Activated CD4-positive, alpha-beta T cell treated with anti-CD3 and anti-CD28 coated beads for 4 hours (primary cell): ENCODE data around the gene BSDC1.
"Not testable (repeated sequence)": the region's sequence is repeated elsewhere in the genome, so short reads cannot be mapped to it uniquely, and the experiment has no call there.

ENCODE experiments used
- DNase-seq, 2 donors: peaks; one replicate each; pipeline ENCODE4 v3.0.0-alpha.2; 2020

BSDC1 gene

DNA sequence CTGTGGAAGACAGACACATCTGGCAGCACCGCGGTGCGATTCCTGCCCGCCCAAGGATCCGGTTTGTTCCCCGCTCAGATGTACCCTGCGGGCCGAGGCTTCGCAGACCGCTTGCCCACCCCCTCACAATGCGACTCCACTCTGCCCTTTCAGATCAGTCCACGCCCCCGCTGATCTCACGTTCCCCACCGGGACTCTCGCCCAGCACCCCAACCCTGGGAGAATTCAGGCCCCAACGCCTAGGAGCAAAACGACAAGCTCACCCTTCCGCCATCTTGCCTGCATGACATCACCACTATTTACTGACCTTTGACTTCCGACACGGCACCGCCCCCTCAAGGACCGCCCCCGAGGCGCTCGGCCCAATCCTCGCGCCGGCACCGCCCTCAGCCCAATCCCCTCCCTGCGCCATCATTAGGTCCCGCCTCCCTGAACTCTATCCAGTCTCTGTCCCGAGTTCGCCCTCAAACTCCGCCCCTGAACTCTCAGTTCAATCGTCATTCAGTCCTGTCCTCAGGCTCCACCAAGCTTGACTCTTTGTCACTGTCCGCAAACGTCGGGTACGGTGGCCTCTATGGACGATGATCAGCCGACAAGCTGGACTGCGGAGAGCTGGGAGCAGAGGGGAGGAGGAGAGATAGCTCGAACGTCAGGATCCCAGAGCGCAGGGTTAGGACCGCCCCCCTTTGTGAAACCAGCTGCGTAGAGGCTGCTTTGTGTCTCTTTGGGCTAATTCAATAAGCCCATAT is at the start of gene BSDC1:
Gene BSDC1, minus strand, starts transcription at position 301 of the 749 bp plus-strand sequence. Its CDS starts 27 bp downstream, at position 274.
- peak; percentile 97 to 98 for DNase-seq

- DNase-seq, result not testable (repeated sequence)
These were observed 47.2 kb upstream of the BSDC1 start for GRCh38 chr1:32441467-32441866.

GRCh38 chr1:32438777-32439176 is 44.5 kb upstream of the BSDC1 start:
- not testable (repeated sequence) for DNase-seq

DNA sequence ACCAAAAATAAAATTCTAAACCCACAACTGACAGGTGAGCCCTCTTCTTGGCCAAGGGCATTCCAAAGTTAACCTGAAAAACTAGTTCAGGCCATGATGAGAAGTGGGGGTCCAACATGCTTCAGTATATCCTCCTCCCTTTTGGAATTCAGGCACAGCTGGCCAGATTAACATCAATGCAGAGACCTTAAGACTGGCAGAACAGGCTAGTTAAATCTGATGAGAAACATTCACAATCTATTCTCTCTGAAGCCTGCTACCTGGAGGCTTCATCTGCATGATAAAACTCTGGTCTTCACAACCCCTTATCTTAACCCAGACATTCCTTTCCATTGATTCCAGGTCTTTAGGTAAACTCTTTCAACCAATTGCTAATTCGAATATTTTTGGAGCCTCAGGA is 43.9 kb upstream of the BSDC1 start:
- DNase-seq, result no peak

- no peak for DNase-seq
These were observed 37.6 kb upstream of the BSDC1 start for GRCh38 chr1:32431736-32432400.

DNA sequence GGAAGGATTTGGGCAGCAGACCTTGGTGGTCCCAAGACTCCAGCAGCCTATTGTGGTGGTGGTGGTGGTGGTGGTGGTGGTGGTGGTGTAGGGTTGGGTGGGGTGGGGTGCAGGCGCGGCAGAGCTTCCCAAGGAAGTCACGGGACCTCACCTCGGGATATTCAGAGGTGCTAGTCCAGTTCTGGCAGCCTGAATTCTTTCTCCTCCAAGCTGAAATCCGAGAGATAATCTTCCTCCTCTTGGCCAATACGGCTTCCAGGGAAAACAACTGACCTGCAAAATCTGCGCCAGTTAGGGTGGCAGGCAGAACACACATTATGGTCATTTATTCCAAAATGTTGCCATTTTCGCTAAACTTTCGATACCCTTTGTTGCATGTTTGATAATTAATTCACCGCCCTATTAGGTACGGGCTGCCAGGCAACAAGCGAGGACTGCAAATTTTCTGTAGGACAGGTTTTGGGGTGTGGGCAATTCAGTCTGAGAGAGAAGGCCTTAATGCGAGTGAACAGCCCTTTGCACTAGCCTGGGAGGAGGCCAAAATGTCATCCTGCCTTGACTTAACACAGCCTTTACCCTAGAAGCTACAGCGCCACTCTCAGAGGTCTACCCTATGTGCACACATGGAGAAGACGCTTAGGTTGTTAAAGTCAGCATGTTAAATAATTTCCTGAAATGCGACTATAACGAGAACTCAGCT is 33.2 kb upstream of the BSDC1 start:
- no peak for DNase-seq

- DNase-seq, result no peak
These were observed 32.4 kb upstream of the BSDC1 start for GRCh38 chr1:32426489-32427255.

- DNase-seq, result no peak
These were observed 27.5 kb upstream of the BSDC1 start for GRCh38 chr1:32421775-32422174.

GRCh38 chr1:32414186-32414886 is 20.1 kb upstream of the BSDC1 start:
- DNase-seq, result no peak

GRCh38 chr1:32413507-32414185 is 19.4 kb upstream of the BSDC1 start:
- DNase-seq, result peak; percentile 79 to 83

GRCh38 chr1:32411261-32411660 is 17.0 kb upstream of the BSDC1 start:
- no peak for DNase-seq

DNA sequence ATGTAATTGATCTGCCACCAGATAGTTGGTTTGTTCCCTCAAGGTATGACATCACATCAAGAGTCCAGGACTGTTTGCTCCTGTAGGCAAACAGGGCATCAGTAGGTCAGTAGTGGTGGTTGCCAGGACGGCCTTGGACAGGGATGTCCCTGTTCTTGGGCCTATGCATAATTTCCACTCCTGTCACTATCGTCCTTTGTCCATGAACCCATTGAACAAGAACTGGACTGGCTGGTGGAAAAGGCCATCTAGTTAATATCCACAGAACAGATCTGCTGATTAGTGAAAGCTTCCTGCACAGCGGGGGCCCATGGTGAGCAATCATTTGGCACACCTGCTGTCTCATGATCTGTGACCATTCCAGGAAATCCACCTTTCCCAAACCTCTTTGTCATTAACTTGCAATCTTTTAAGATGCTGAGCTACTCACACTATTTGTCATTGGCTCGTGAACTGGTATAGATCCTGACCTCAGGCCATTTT is 12.4 kb upstream of the BSDC1 start:
- no peak for DNase-seq

DNA sequence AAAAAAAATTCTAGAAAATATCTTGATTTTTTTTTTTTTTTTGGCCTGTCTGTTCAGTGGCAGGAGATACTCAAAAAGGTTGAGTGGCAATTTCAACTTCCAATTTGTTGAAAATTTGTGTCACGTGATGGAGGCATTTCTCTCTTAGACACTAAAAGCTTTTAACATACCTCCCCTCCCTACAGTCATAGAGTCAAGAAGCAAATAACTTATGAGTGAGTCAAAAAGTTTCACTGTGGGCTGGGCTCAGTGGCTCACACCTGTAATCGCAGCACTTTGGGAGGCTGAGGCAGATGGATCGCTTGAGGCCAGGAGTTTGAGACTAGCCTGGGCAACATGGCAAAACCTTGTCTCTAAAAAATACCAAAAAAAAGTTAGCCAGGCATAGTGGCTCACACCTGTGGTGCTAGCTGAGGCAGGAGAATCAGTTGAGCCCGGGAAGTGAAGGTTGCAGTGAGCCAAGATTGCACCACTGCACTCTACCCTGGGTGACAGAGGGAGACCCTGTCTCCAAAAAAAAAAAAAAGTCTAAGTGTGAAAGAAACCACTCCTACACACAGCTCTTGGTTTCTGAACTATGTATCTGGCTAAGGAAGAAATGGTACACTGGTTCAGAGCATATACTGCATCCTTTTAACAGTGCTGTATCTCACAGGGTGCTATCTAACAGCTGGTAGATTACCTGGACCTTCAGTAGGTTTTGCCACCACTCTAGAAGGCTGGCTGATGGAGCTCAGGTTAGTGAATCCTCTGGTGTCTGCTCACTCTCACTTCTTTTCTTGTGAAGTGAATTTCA is 11.6 kb upstream of the BSDC1 start:
- no peak for DNase-seq

GRCh38 chr1:32404946-32405345 is 10.7 kb upstream of the BSDC1 start:
- no peak for DNase-seq

- peak; percentile 40 to 43 for DNase-seq
These were observed 6.8 kb upstream of the BSDC1 start for GRCh38 chr1:32400876-32401631.

GRCh38 chr1:32399843-32400242 is 5.6 kb upstream of the BSDC1 start:
- no peak for DNase-seq

GRCh38 chr1:32398401-32398800 is 4.2 kb upstream of the BSDC1 start:
- DNase-seq, result no peak

DNA sequence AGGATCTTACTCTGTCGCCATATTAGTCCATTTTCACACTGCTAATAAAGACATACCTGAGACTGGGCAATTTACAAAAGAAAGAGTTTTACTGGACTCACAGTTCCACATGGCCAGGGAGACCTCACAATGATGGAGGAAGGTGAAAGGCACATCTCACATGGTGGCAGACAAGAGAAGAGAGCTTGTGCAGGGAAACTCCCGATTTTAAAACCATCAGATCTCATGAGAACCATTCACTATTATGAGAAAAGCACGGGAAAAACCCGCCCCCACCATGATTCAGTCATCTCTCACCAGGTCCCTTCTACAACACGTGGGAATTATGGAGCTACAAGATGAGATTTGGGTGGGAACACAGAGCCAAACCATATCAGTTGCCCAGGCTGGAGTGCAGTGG is 2.3 kb upstream of the BSDC1 start:
- DNase-seq, result not testable (repeated sequence)

DNA sequence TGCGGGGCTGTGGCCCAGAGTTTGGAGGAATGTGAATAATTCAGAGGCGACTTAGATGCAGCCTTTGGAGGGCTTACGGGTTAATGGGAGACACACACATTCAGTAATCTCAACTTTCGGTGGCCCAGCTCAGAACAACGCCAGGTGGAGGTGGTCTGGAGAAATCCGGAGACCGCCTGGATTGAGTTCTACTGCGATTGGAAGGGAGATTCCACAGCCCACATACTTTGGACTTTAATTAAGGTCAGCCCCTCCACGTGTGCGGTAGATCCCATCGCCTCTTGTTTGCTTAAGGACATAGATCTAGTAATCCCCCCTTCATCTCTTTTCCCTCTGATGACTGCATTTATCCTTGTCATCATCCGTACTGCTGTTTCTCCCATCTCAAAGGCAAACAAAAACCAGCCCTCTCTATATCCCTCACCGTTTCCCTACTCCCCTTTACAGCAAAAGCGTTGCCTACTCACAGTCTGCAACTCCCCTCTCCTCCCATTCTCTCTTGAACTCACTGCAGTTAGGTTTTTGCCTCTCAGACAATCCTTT is 720 bp upstream of the BSDC1 start:
- DNase-seq, result no peak

GRCh38 chr1:32393832-32394140 is 455 bp downstream of the BSDC1 start:
- peak in 1 of 2 donors; percentile 26 for DNase-seq
